Colonic mucosa (tissue), 4 donors: ENCODE measurements around the gene WDR36. TPM values are rescaled to one million over a fixed set of nuclear protein-coding genes. Genes with fewer than 3 reads are reported as not detected.

Experiments used
- DNase-seq: peaks from one replicate; pipeline ENCODE4 v3.0.0-alpha.2; 2020
- H3K27ac ChIP-seq: fragments of 200-600 bp; one replicate; pipeline ENCODE4 v1.8.0; 2021
- H3K27me3 ChIP-seq: fragments of 200-600 bp; one replicate; pipeline ENCODE4 v1.8.0; 2021
- H3K36me3 ChIP-seq: fragments of 200-600 bp; one replicate; pipeline ENCODE4 v1.8.0; 2021
- H3K4me1 ChIP-seq: fragments of 200-600 bp; one replicate; pipeline ENCODE4 v1.8.0; 2021; ENCODE audit warnings: mild to moderate bottlenecking
- H3K4me3 ChIP-seq: fragments of 200-600 bp; one replicate; pipeline ENCODE4 v1.8.0; 2021
- H3K9ac ChIP-seq, 2 donors: one replicate each; pipeline ENCODE4 v1.7.0; 2013; ENCODE audit warnings: control low read depth in 2 of 2, low read depth in 2 of 2, low read length in 2 of 2
- H3K9me3 ChIP-seq: fragments of 200-600 bp; one replicate; pipeline ENCODE4 v1.8.0; 2021
- CTCF ChIP-seq: fragments of 200-600 bp; IDR thresholded peaks from one replicate; pipeline ENCODE4 v1.8.0; 2022; ENCODE audit warnings: antibody characterized with exemption, mild to moderate bottlenecking
- intact Hi-C: fragments of 100-400 bp; cut with DNase I; formaldehyde crosslinking; loops from one replicate; pipeline ENCODE4 v1.14.1; 2022
- total RNA-seq, 2 donors: library from RNA; stranded (reverse); fragmentation: NEBNext Ultra II Directional in 1 of 2; extraction: Animal tissue kit (Norgen Biotek cat#: 25700) in 1 of 2; gene quantifications; one replicate each; pipeline ENCODE4 v1.2.1, GENCODE V29; 2021
- donor health status: healthy.
- donor health status: DM: no; HTN: no; CAD: no.
- donor health status: DM: no; HTN: no; CAD: no.

Gene WDR36
- total RNA-seq, 2 donors from 2014 or later = 14.0 to 19.0 TPM

GRCh38 chr5:111173476-111173875 is 81.3 kb downstream of the WDR36 start:
- no peak for DNase-seq
- intact Hi-C loops = no loop called here
- TF ChIP-seq CTCF = no peak
- no peak overlapping the region for H3K9ac ChIP-seq
- H3K36me3 ChIP-seq = no peaks in the 10 kb centered on the region
- no peak overlapping the region for H3K4me3 ChIP-seq
- no peaks in the 10 kb centered on the region for H3K9me3 ChIP-seq
- no peaks in the 10 kb centered on the region for H3K4me1 ChIP-seq
- no peaks in the 10 kb centered on the region for H3K27me3 ChIP-seq
- no peak overlapping the region for H3K27ac ChIP-seq

Other genes starting within 250 kb of the WDR36 start
- under 1 TPM; 0.22 to 0.45 TPM for gene TSLP, start 20.6 kb upstream of the WDR36 start, total RNA-seq
- 1 to 10 TPM; 2.4 to 2.9 TPM for gene CAMK4, start 132.0 kb downstream of the WDR36 start, total RNA-seq